IPS DF 4.7 (cell line): ENCODE results near the gene WRAP53.

Source experiments
- DNase-seq: peaks from one replicate; pipeline ENCODE4 v3.0.0-alpha.2; 2013; ENCODE audit warnings: low spot score; ENCODE audit errors: extremely low read depth

The WRAP53 gene

DNA sequence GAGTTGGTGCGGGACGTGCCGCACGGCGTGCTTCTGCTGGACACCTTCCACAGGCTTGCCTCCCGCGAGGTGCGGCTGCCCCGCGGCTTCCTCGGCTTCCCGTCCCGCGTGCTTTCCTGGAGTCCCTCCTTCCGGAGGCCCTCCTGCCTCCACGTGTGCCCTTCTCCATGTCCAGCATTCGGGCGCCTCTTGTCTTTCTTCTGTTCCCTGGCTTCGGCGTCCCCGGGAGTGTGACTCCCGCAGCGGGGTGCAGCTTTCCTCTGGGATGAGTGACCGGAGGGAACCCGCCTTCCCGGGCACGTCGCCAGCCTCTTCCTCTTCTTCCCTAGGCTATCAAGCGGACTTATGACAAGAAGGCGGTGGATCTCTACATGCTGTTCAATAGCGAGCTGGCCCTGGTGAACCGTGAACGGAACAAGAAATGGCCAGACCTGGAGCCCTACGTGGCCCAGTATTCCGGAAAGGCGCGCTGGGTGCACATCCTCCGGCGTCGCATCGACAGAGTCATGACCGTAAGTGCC lies 52.3 kb downstream of the WRAP53 start:
- DNase-seq, result no peak

DNA sequence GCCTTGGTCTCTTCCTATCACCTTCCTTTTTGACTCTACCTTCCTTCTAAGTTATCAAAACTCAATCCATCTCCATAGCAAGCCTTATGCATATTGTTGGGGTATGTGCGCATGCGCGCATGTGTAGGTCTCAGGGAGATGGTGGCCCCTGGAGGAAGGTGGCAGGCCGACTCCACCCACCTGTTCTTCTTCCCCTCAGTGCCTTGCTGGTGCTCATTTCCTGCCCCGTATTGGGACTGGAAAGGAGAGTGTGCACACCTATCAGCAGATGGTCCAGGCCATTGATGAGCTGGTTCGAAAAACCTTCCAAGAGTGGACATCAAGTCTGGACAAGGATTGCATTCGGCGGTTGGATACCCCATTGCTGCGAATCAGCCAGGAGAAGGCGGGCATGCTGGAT lies 54.5 kb downstream of the WRAP53 start:
- DNase-seq, result no peak

DNA sequence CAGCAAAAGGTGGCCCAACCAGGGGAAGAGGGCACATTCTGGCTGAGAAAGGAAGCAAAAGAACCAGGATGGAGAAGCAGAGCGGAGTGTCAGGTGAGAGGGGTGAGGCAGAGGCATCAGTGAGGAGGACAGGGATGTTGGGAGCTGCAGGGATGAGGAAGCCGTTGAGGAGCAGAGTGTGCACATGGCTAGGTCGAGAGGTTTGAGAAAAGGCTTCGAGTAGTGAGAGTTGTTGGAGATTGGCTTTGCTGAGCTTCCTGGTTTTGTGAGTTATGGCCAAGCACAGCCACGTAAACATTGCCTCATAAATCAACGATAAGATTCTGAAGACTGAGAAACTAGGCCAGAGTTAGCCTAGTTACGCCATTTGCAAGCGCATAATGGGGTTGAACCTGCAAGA lies 56.1 kb downstream of the WRAP53 start:
- DNase-seq, result no peak

DNA sequence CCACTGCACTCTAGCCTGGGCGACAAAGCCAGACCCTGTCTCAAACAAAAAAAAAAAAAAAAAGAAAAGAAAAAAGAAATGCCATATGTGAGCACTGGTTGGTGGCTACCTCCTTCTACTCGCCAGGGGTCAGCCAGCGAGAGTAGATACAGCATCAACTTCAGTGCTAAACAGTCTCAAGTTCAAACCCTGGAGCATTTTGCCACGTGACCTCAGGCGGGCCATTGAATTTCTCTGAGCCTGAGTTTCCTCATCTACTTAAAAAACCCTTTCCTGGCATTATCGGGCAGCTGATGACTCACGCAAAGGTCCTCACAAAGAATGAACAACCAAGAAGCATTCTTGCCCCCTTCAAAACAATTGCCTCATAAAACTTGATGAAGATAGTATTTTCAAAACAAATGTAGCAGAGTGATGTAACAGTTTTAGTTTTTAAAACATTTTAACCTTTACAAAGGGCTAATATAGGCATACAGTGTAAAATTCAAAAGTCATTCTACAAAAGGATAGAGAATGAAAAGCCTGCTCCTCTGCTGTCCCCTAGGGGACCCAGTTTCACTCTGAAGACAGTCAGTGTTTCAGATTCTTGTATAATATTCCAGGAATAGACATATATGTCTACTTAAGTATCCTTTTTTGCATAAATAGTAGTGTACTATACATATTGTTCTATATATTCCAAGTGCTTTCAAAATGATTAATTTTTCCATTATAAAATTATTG lies 57.6 kb downstream of the WRAP53 start:
- no peak for DNase-seq

DNA sequence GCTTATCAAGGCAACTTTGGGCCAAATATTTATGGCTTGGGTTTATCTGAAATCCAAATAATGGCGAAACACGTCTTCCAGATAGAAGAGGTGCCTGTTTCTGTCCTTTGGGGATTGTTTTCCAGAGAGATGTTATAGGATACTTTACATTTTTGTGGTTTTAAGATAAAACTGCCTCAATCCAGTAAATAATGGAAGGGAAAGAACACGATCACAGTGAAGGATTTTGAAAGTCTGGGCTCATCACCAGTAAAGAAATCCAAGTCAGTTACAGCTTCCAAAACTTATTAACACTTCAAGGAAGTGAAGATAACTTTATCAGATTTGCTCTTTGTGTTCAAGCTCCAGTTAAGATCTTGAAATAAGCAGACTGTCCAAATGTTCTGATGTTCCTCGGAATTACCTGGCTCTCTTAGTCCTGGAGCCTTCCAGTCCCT lies 59.4 kb downstream of the WRAP53 start:
- DNase-seq, result no peak

DNA sequence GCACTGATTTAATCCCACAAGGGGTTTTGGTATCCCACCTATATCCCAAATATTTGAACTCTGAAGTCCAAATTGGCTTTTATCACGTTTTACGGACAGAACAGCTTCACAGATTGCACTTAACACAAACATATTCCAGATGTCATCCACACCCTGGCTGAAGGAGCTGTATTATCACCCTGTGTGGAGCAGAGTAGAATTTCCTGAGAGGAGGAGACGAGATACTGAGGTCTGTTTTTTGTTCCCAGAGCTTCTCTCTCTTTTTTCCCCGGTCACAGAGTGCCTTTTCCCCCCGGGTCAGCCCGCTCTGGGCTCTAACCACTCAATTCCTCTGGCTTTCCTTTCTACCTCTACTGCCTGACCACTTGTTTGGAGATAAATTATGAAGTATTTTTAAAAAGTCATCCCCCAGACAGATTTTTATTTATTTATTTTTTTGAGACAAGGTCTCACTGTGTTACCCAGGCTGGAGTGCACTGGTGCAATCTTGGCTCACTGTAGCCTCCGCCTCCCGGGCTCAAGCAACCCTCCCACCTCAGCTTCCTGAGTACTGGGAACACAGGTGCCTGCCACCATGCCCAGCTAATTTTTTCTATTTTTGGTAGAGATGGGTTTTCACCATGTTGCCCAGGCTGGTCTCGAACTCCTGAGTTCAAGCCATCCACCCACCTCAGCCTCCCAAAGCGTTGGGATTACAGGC lies 59.9 kb downstream of the WRAP53 start:
- no peak for DNase-seq

DNA sequence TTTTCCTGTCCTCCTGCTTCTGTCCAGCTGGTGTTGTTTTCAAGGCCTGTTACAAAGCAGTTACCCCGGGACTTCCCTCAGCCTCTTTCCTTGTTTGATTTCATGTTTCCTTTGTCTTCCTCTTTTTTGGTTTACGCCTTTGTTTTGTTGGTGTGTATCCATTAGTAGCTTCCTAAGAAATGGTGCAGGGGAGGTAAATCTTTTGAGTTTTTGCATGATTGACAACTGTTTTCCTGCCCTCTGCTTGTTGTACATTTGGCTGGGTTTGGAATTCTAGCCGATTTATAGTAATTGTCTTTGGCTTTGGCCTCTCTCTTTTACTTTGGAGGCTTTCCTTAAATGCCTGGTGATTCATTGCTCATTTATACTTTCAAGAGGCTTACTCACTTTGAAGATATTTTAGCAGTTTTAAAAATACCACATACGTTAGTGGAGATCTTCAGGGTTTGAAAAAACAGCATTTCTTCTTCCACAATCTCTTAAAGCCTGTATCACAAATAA lies 62.1 kb downstream of the WRAP53 start:
- DNase-seq, result no peak
